Left hindlimb (tissue), 1 donor: ENCODE data around the gene GSX2.
A peak's percentile ranks its signal among the peaks of the same experiment; 100 is the strongest.
"Not testable (repeated sequence)": the region's sequence is repeated elsewhere in the genome, so short reads cannot be mapped to it uniquely, and the experiment has no call there.

Experiments used
- DNase-seq: peaks from one replicate; pipeline ENCODE4 v3.0.0-alpha.2; 2018

The GSX2 gene

GRCh38 chr4:54099748-54100574, at the start of gene GSX2:
Gene GSX2 (plus strand): TSS chr4:54100163. CDS start chr4:54100345, 182 bp downstream.
- DNase-seq = no peak

- no peak for DNase-seq
These were observed 49.6 kb upstream of the GSX2 start for GRCh38 chr4:54050214-54050904.

- DNase-seq = not testable (repeated sequence)
These were observed 46.6 kb upstream of the GSX2 start for GRCh38 chr4:54053322-54053721.

GRCh38 chr4:54054501-54054900, 45.5 kb upstream of the GSX2 start:
- DNase-seq = no peak

GRCh38 chr4:54055494-54055893, 44.5 kb upstream of the GSX2 start:
- DNase-seq = no peak

GRCh38 chr4:54056360-54056759, 43.6 kb upstream of the GSX2 start:
- DNase-seq = no peak

- no peak for DNase-seq
These were observed 41.8 kb upstream of the GSX2 start for GRCh38 chr4:54058171-54058570.

- DNase-seq = no peak
These were observed 39.8 kb upstream of the GSX2 start for GRCh38 chr4:54060116-54060515.

GRCh38 chr4:54061067-54061466, 38.9 kb upstream of the GSX2 start:
- no peak for DNase-seq

GRCh38 chr4:54061873-54062272, 38.1 kb upstream of the GSX2 start:
- no peak for DNase-seq

- no peak for DNase-seq
These were observed 37.6 kb upstream of the GSX2 start for GRCh38 chr4:54062392-54062791.

GRCh38 chr4:54063229-54063628, 36.7 kb upstream of the GSX2 start:
- no peak for DNase-seq

GRCh38 chr4:54063737-54064316, 36.1 kb upstream of the GSX2 start:
- DNase-seq = peak; percentile 61

GRCh38 chr4:54064317-54065111, 35.4 kb upstream of the GSX2 start, which contains the start of gene CHIC2:
Gene CHIC2 (minus strand): TSS chr4:54064605. CDS start chr4:54064300, 305 bp downstream.
- peak; percentile 98 for DNase-seq

GRCh38 chr4:54065282-54066087, 34.5 kb upstream of the GSX2 start:
- DNase-seq = no peak

- no peak for DNase-seq
These were observed 33.9 kb upstream of the GSX2 start for GRCh38 chr4:54066088-54066415.

GRCh38 chr4:54066718-54067129, 33.2 kb upstream of the GSX2 start:
- DNase-seq = no peak

GRCh38 chr4:54067166-54067565, 32.8 kb upstream of the GSX2 start:
- DNase-seq = peak; percentile 55

GRCh38 chr4:54073271-54073880, 26.6 kb upstream of the GSX2 start:
- no peak for DNase-seq

- DNase-seq = no peak
These were observed 25.6 kb upstream of the GSX2 start for GRCh38 chr4:54074381-54074780.

GRCh38 chr4:54076673-54077072, 23.3 kb upstream of the GSX2 start:
- no peak for DNase-seq

GRCh38 chr4:54077812-54078211, 22.2 kb upstream of the GSX2 start:
- no peak for DNase-seq
